NCI-H345 treated with DMSO at 0.1 percent for 48 hours (cell line): ENCODE results near the gene C1QTNF3.
"Not testable (repeated sequence)": the region's sequence is repeated elsewhere in the genome, so short reads cannot be mapped to it uniquely, and the experiment has no call there.

Experiments
- DNase-seq: peaks from one replicate; lab custom pipeline; 2025; ENCODE audit not compliant: unreplicated experiment; lab: John Stamatoyannopoulos, UW

Gene C1QTNF3

DNA sequence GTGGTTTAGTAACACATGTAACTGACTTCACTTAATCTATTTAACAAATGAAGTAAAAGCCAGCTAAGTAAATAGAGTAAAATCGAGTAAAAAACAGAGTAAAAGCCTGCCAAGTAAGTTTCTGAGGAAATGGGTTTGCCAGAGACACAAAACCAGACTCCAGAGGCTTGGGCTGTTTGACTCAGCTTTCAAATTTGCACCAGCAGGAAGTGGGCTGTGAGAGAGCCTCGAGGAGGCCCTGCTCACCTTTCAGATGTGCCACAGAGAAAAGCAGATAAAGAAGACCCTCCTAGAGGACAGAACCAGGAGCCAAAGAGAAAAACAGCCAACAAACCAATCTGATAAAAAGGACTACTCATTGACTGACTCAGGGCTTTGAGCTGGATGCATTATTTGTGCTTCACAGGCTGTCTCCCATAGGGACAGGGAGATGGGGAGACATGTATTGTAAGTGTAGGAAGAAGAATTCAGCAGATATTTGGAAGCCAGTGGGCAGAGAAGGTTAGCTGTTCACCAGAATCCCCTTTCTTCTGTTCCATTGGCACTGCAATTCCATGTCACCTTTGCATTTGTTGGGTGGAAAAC lies 20.8 kb downstream of the C1QTNF3 start:
- DNase-seq: no peak

DNA sequence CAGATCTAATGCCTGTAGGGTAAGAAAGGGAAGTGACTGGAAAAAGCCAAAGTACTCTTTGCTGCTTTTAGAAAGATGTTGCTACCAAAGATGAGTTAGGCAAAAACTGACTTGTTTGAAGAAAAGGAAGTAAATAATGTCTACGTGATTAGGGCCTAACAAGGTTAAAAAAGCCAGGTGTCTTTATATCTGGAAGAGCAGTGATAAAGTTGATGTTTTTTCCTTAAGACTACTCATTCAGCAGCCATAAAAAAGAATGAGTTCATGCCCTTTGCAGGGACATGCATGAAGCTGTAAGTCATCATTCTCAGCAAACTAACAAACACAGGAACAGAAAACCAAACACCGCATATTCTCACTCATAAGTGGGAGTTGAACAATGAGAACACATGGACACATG lies 21.7 kb downstream of the C1QTNF3 start:
- DNase-seq: no peak

DNA sequence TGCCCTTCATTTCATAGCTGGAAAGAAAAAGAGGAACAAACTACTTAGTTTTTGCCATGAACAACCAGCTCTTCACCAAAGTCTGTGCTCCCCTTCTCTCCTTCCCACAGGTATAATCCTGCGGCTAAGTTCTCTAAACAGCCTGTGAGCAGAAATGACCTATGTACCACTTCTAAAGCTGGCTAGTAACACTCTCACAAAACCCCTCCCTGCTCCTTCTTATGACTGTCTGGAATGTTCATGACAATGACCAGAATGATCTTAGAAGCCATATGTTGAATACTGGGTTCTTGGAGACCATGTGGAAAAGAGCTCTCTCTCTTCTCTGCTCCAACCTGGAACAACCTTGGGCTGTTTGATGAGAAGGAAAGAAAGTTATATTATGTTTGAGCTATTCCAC lies 22.3 kb downstream of the C1QTNF3 start:
- no peak for DNase-seq

DNA sequence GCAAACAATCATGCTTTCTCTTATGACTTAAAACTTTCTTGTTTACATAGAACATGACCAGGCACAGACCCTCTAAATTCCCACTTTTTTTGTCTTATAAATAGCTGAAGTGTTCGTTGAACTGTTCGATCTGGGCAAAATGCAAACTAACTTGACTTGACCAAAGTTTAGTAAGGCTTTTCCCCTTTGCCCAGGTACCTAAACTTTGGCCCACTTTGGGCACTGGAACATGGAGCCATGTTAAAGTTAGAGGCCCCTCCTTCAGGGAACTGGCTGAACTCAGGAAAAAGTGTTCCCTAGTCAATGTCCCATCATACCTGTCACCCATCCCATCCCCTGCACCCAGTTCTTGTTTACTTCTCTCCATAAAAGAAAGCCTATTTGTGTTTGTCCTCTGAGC lies 25.8 kb downstream of the C1QTNF3 start:
- no peak for DNase-seq

DNA sequence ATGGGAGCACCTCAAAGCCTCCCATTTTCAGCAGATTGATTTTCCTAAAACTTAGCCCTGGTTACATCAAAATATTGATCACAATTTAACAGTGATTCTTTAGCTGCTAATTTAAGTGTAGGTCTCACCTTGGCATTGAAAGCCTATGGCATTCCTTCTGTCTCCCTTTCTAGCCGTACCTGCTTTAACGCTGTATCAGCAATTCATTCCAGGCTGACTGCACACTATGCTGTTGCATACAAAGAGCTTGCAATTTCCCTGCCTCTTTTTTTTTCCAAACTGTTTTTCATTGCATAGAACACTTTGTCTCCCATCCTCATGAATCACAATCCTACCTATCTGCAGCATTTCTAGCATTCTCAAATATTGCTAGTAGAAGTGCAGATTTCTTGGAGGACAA lies 26.3 kb downstream of the C1QTNF3 start:
- no peak for DNase-seq

DNA sequence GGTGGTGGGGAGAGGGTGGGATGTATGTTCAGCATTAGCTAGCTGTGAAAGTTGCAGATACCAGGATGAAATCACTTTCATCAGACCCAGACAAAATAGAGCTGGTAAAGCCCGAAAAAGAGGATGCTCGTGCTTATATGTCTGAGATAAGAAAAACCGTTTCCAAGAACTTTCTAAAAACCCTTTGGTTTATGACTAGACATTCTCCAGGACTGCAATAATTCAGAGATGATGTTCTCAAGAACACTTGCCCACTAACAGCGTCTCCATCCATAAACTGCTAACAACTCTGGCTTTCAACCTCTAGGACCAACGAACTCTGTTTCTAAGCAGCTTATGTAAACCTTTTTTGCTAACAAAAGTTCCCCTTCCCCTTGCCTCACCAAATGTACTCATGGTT lies 26.8 kb downstream of the C1QTNF3 start:
- no peak for DNase-seq

DNA sequence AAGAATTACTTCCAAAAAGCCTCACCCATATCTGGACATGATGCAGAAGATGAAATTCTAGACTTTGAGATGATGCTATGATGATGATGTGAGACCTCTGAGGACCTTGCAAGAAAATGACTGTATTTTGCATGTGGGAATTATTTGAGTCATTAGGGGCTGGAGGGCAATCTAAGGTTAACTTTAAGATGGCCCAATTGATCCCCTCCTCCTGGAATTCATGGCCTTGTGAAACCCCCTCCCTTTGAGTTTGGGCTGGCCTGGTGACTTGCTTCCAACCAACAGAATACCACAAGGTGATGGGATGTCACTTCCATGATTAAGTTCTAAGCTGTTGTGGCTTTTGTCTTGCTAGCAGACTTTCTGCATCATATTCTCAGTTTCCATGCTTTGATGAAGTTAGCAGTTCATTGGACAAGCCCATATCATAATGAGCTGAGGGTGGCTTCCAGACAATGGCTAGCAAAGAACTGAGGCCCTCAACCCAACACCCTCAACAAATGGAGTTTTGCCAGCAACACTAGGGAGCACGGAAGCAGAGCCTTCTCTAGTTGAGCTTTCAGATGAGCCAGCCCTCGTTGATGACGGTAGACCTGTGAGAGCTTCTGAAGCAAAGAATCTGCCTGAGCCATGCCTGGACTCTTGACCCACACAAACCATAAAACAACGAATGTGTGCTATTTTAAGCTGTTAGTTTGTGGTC lies 27.7 kb downstream of the C1QTNF3 start:
- DNase-seq: no peak

DNA sequence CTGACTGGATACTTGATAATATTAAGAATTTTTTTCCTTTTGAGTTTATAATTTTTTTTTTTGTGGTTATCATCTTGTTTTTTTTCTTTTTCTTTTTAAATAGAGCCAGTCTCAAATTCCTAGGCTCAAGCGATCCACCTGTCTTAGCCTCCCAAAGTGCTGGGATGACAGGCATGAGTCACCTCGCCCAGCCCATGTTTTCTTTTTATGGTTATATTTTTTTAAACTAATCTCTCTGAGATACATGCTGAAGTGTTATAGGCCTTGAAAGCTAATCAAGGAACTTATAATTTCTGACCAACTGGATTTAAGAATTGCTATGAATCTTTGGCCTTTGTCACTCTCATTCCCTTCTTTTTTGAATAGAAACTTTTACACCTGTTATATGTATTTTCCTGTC lies 28.4 kb downstream of the C1QTNF3 start:
- no peak for DNase-seq

DNA sequence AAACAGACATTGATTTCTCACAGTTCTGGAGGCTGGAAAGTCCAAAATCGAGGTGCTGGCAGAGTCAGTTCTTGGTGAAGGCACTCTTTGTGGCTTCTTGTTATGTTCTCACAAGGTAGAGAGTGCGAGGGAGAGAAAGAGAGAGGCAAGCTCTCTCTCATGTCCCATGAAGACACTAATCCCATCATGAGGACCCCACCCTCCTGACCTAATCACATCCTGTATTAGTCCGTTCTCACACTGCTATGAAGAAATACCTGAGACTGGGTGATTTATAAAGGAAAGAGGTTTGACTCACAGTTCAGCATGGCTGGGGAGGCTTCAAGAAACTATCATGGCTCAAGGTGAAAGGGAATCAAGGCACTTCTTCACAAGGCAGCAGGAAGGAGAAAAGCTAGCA lies 29.5 kb downstream of the C1QTNF3 start:
- DNase-seq: no peak

DNA sequence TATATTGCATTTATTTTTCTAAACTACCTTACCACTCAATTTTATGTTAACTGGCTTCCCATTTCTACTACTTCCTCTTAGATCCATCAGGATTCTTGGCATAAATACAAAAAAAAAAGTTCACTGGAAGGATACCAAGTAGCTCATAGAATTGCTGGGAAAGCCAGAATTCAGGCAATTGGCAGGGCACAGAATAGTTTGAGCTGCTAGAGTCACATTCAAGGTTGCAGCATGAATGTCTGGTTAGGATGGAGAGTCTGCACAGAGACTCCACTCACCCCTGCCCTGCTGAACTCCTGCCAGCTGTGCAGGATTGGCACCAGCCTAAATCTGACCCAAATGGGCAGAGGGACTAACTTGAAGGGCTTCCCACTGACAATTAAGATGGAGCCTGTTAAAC lies 30.2 kb downstream of the C1QTNF3 start:
- DNase-seq: no peak

DNA sequence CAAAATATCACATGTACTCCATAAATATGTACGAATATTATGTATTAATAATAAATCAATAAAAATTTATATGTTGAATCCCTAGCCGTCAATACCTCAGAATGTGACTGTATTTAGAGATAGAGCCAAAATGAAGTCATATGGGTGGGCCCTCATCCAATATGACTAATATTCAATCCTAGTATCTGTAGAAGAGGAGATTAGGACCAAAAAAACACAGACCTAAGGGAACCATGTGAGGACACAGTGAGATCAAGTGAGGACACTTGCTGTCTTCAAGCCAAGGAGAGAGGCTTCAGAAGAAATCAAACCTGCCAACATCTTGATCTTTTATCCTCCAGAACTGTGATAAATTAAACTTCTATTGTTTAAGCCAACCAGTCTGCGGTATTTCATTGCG lies 31.5 kb downstream of the C1QTNF3 start:
- DNase-seq: no peak

DNA sequence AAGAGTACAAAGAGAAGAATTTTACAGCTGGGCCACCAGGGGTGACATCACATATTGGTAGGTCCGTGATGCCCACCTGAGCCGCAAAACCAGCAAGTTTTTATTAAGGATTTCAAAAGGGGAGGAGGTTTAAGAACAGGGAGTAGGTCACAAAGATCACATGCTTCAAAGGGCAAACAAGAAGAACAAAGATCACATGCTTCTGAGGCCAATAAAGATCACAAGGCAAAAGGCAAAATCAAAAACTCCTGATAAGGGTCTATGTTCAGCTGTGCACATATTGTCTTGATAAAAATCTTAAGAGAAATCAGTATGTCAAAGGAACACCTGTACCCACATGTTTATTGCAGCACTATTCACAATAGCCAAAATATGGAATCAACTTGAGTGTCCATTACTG lies 32.9 kb downstream of the C1QTNF3 start:
- not testable (repeated sequence) for DNase-seq

DNA sequence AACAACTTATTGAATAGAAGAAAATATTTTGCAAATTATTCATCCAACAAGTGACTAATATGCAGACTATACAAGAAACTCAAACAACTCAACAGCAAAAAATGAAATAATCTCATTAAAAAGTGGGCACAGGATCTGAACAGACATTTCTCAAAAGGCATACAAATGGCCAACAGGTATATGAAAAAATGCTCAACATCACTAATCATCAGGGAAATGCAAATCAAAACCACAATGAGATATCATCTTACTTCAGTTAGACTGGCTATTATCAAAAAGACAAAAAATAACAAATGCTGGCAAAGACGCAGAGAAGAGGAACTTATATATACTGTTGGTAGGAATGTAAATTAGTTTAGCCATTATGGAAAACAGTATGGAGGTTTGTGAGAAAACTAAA lies 33.4 kb downstream of the C1QTNF3 start:
- no peak for DNase-seq

DNA sequence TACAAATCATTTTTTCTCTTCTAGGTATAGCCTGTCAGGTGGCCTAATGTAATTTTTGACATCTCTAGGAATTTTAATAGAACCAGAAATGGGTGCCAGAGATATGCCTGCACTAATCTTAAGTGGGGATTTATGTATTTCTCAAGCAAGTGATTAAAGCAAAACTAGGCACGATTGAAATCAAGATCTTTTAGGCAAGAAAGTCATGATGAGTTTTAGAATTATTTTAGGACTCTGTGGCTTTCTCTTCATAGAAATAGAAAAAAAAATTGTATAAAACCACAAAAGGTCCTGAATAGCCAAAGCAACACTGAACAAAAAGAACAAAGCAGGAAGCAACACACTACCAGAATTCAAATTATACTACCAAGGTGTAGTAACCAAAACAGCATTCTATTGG lies 34.2 kb downstream of the C1QTNF3 start:
- no peak for DNase-seq

DNA sequence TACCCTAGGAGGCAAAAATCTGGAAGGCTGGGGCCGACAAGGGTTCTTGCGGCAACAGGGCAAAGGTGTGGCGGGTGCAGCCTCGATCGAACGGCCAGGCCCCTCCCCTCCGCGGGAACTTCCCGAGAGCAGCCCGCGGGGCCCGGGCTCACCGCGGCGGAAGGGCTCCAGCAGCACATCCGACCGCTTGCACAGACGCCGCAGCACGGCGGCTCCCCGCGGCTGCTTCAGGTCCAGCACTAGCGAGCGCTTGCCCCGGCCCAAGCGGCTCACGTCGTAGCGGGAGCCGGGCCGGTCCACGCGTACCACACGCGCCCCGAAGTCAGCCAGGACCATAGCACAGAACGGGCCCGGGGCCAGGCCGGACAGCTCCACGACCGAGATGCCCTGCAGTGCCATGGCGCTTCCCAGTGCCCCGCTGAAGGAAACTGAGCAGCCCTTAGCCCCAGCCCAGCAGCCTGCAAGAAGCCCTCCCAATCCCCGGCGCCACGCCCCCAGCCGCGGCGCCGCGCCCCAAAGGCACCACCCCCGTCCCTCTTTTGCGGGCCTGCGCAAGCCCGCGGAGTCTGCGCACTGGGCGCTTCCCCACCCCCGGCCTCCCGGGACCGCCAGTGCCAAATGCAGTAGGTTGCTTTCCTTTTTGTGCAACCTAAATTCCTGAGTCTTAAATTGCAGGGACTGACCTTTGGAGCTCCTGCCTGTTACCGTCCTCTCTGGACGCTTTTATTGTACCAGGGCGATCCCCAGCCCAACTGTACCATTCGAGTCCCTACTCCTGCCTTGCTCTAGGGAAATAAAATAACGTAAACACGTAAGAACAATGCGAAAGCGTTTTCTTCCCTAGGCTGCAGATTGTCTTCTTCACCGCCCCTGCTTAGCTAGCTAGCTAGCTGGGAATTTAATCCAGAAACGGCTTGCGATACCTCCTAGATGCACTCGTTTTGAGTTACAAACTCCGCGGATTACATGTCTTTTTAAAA lies 35.1 kb downstream of the C1QTNF3 start, which contains the start of gene AMACR:
Gene AMACR, minus strand, starts transcription at position 430 of the 980 bp plus-strand sequence. Its CDS starts 31 bp downstream, at position 399.
- DNase-seq: peak; percentile 75

DNA sequence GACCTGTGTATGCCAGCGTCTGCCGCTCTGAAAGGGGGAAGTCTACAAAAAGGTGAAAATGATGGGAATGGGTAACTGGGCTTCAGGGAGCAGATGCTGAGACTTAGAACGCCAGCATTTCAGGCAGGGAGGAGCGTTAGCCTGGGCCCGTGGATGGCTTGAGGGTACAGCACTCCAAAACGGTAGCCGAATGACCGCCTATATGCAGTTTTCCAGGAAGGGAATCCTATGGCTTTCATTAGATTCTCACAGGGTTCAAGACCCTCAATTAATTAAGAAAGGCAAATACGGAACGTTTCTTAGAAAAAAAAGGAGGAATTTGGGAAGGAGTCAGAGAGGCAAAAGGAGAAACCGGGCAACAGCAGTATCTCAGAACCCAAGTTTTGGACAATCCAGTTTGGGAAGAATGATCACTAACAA lies 35.8 kb downstream of the C1QTNF3 start:
- DNase-seq: no peak

DNA sequence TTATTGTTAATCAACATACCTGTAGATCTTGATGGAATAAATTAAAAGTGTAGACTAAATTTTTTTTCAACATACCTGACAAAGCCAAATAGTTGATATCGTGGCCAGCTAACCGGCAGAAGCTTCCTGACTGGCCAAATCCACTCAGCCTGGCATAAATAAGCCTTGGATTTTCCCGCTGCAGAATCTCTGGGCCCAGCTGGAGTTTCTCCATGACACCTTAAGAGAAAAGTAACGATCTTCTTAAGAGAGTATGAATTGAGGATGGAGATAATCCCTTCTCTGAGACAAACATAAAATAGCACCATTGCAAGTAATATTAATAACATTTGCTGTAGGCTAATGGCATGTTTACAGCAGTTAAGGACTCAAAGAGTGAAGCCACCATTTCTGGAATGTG lies 37.3 kb downstream of the C1QTNF3 start:
- DNase-seq: no peak

DNA sequence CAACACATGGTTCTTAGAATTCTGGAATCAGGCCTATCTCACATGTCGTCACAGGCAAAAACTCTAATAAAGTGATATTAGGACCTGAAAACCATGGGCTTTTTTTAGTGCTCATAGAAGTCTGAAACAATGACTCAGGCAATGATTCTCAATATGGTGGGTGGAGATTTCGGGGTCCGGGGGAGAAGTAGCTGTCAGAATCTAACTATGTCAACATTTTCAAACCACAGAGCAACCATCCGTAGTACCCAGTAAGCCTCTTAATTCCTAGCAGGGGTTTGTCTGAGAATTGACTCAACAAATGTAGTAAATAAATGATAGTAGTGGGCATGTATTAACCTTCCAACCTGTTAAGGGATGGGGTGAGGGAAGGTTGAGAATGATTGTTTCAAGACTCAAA lies 37.8 kb downstream of the C1QTNF3 start:
- DNase-seq: no peak

DNA sequence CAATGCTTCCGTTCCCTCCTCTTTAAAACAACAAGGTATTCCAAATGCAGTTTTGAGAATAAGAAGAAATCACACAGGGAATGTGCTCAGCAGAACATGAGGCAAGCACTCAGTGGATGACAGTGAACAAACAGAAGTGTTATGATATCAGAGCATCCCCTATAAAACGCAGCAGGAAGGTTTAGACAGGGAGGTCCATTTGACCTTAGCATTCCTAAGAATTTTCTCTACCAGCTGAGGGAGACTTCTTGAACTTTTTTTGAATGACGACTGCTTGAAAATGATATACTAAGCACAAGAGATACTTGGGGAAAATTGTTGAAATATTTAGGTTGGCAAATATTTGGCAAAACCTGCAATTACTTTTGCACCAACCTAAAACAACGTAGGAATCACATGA lies 39.1 kb downstream of the C1QTNF3 start:
- DNase-seq: no peak

DNA sequence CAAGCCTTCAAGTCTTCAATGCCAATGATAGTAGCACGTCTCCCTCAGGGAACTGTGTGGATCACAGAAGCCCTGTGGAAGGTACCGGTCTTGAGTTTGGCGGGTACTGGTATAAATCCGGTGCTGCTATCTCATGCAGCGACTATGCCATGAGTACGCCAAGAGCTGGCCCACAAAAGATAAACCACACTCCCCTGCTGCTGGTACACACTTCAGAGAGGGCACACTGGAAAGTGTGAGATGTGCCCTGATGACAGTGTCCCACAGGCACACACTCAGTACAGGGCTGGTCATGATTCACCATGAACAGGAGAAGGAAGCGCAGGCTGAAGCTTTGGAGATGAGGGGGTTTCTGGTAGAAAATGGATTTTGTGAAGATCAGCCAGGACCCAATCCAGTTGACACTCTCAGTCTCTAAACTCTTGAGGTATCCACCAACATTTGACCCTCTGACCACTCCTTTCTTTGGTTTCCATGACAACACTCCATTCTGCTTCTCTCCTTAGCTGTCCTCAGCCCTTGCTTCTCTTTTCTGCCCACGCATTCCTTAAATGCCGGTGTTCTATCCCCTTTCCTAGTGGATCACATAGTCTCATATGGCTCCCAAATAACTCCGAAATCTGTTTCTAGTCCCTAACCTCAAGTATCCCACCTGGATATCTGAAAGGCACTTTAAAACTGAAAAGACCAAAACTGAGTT lies 40.2 kb downstream of the C1QTNF3 start:
- DNase-seq: no peak

DNA sequence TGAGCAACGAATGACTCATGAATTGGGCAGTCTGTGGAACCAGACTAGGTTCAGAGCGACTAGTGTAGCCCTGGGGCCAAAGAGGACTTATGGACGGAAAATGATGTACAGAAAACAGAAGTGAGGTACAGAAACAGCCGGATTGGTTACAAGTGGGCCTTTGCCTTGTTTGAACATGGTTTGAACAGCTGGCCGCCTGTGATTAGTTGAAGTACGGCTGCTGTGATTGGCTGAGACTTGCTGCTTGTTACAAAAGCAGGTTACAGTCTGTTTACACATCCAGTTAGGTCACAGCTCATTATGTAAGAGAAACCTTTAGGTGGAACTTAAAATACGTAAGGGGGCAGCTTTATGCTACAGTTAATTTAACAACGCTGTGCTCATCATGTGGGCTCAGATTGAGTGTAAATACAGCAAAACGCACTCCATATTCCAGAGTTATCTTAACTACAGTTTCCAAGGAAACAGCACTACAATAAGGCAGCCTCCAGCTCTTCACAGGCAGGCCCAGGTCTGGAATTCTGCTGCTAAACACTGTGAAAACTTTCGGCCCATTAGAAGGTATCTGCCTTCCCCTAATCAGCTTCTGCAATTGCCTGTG lies 41.7 kb downstream of the C1QTNF3 start:
- DNase-seq: peak; percentile 85
